HG03175 (cell line): ENCODE data around the gene WNT1.

Source experiments
- ATAC-seq: cut with Tn5 transposase; IDR thresholded peaks from one replicate; pipeline ENCODE4 v1.9.1; 2021; ENCODE audit warnings: mild to moderate bottlenecking, moderate library complexity; ENCODE audit not compliant: unreplicated experiment

Gene WNT1

GRCh38 chr12:48979602-48980388 is 1.7 kb downstream of the WNT1 start:
- ATAC-seq = no peak

GRCh38 chr12:48980389-48980952 is 2.3 kb downstream of the WNT1 start:
- no peak for ATAC-seq

- ATAC-seq = no peak
Measured at GRCh38 chr12:48980953-48981756, 3.0 kb downstream of the WNT1 start.

GRCh38 chr12:48981757-48982157 is 3.6 kb downstream of the WNT1 start:
- no peak for ATAC-seq

GRCh38 chr12:48982397-48983080 is 4.4 kb downstream of the WNT1 start:
- no peak for ATAC-seq

GRCh38 chr12:48985475-48985897 is 7.4 kb downstream of the WNT1 start:
- ATAC-seq = no peak

- ATAC-seq = no peak
Measured at GRCh38 chr12:48985901-48986300, 7.8 kb downstream of the WNT1 start.

GRCh38 chr12:48986720-48987291 is 8.7 kb downstream of the WNT1 start:
- ATAC-seq = no peak

- peak; percentile 41 for ATAC-seq
Measured at GRCh38 chr12:48988030-48988649, 10.0 kb downstream of the WNT1 start.

GRCh38 chr12:48990552-48990951 is 12.4 kb downstream of the WNT1 start:
- ATAC-seq = no peak

- no peak for ATAC-seq
Measured at GRCh38 chr12:48991247-48992050, 13.3 kb downstream of the WNT1 start.

- no peak for ATAC-seq
Measured at GRCh38 chr12:48993787-48994186, 15.7 kb downstream of the WNT1 start.

- no peak for ATAC-seq
Measured at GRCh38 chr12:48994224-48995085, 16.3 kb downstream of the WNT1 start.

GRCh38 chr12:48995086-48995879 is 17.2 kb downstream of the WNT1 start:
- no peak for ATAC-seq

GRCh38 chr12:48996794-48997718 is 18.9 kb downstream of the WNT1 start:
- ATAC-seq = no peak

GRCh38 chr12:48997719-48998496 is 19.8 kb downstream of the WNT1 start:
- no peak for ATAC-seq
